Pancreas (tissue), 10 donors: ENCODE results near the gene MTPN. TPM values are rescaled to one million over a fixed set of nuclear protein-coding genes. Genes with fewer than 3 reads are reported as not detected.

Experiments used
- ATAC-seq, 4 donors: fragments of 200-7000 bp; cut with Tn5 transposase; one replicate each; pipeline versions ENCODE4 v1.8.0 to v1.9.1; 2020; ENCODE audit warnings: mild to moderate bottlenecking in 4 of 4, moderate library complexity in 4 of 4
- DNase-seq, 6 donors: peaks; one replicate each; pipeline ENCODE4 v3.0.0-alpha.2; 2020
- FAIRE-seq: peaks from 2 replicates; lab custom pipeline; 2012; peaks lifted over from hg19 to GRCh38; lab: Jason Lieb, UNC
- H3K27ac ChIP-seq, 4 donors: fragments of 200-600 bp; sonication (generic); 1 replicate in 3 of 4; 2 replicates in 1 of 4; pipeline versions ENCODE4 v1.5.0 to v1.8.0; 2020
- H3K27me3 ChIP-seq, 4 donors: fragments of 200-600 bp; one replicate each; pipeline ENCODE4 v1.8.0; 2021
- H3K36me3 ChIP-seq, 3 donors: fragments of 200-600 bp; sonication (generic) in 1 of 3; one replicate each; pipeline versions ENCODE4 v1.5.0 to v1.8.0; 2020 to 2021
- H3K4me1 ChIP-seq, 3 donors: fragments of 200-600 bp; one replicate each; pipeline ENCODE4 v1.8.0; 2021
- H3K4me3 ChIP-seq, 4 donors: fragments of 200-600 bp; sonication (generic) in 2 of 4; one replicate each; pipeline versions ENCODE4 v1.5.0 to v1.8.0; 2020 to 2021
- H3K9me3 ChIP-seq, 4 donors: fragments of 200-600 bp; one replicate each; pipeline ENCODE4 v1.8.0; 2021
- WGBS, 2 donors: extraction: QIAGEN DNeasy Blood & Tissue Kit; methylation state at CpG; one replicate each; pipeline ENCODE4 v1.1.7; 2013; 5-methylcytosine and 5-hydroxymethylcytosine counted together
- intact Hi-C, 3 donors: fragments of 100-400 bp; cut with DNase I; formaldehyde crosslinking; loops; one replicate each; pipeline versions ENCODE4 v1.11.1 to v1.14.2; 2022
- polyA plus RNA-seq, 2 donors: library from polyadenylated mRNA; stranded (reverse); fragments of 200-250 nt; gene quantifications; one replicate each; pipeline ENCODE4 v1.2.3, GENCODE V29; 2013
- total RNA-seq, 6 donors: library from RNA; stranded (reverse); fragmentation: NEBNext Ultra II Directional in 4 of 6; extraction: Animal tissue kit (Norgen Biotek cat#: 25700) in 4 of 6; gene quantifications; one replicate each; pipeline versions ENCODE4 v1.2.1 to v1.2.4, GENCODE V29; 2021 to 2023
- TF ChIP-seq, protein P1 (sequence below), 4 donors: fragments of 200-600 bp; sonication (generic) in 3 of 4; IDR thresholded peaks; one replicate each; pipeline versions ENCODE4 v1.5.0 to v1.8.0; 2021; ENCODE audit warnings: antibody characterized with exemption in 4 of 4
- donor health status: healthy with polysubstance abuse.
- donor health status: DM: no; HTN: no; CAD: no; lungs with moderate emphysema.
- donor health status: DM: no; HTN: no; CAD: no.
- donor health status: control.
- donor health status: control.
- donor health status: Bipolar disorder and iron deficiency.
- donor health status: DM: yes; HTN: yes; CAD: no.
- donor health status: DM: no; HTN: no; CAD: no.
- donor health status: DM: no; HTN: no; CAD: no.
- donor health status: DM: yes; HTN: yes; CAD: no.

Gene MTPN
- total and polyA plus RNA-seq, 8 donors = 10.8 to 45.1 (median 21.6) TPM

DNA sequence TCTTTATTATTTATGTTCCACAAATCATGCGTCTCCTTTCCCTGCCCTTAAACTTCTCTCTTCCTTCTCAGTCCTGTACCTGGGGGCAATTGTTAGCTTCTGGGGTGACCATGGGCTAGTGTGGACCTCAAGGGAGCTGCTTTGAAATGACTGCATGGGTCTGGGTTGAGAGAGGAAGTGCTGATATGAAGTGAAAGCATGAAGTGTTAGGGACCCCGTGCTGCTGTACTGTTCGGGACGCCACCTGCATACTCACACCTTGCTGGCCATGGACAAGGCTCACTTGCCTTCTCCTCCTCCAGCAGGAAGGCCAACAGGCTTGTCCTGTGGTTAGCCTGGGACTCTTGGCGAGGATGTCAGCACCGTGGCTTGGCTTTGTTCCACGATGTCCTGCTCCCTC, 56.7 kb downstream of the MTPN start:
- H3K9me3 ChIP-seq = no peaks in the 10 kb centered on the region
- ATAC-seq (no peak), DNase-seq (no peak), FAIRE-seq (no peak)
- H3K27me3 ChIP-seq = no peaks in the 10 kb centered on the region
- intact Hi-C loops = no loop called here
- WGBS, 2 donors = 87 to 94% methylated on average over 7 of the region's 7 CpGs
- TF ChIP-seq, protein P1, sequence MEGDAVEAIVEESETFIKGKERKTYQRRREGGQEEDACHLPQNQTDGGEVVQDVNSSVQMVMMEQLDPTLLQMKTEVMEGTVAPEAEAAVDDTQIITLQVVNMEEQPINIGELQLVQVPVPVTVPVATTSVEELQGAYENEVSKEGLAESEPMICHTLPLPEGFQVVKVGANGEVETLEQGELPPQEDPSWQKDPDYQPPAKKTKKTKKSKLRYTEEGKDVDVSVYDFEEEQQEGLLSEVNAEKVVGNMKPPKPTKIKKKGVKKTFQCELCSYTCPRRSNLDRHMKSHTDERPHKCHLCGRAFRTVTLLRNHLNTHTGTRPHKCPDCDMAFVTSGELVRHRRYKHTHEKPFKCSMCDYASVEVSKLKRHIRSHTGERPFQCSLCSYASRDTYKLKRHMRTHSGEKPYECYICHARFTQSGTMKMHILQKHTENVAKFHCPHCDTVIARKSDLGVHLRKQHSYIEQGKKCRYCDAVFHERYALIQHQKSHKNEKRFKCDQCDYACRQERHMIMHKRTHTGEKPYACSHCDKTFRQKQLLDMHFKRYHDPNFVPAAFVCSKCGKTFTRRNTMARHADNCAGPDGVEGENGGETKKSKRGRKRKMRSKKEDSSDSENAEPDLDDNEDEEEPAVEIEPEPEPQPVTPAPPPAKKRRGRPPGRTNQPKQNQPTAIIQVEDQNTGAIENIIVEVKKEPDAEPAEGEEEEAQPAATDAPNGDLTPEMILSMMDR (IDR thresholded peaks at IDR 0.05) = no peak
- no peaks in the 10 kb centered on the region for H3K4me1 ChIP-seq
- no peak overlapping the region for H3K4me3 ChIP-seq
- H3K27ac ChIP-seq = no peak overlapping the region
- H3K36me3 ChIP-seq = no peaks in the 10 kb centered on the region

DNA sequence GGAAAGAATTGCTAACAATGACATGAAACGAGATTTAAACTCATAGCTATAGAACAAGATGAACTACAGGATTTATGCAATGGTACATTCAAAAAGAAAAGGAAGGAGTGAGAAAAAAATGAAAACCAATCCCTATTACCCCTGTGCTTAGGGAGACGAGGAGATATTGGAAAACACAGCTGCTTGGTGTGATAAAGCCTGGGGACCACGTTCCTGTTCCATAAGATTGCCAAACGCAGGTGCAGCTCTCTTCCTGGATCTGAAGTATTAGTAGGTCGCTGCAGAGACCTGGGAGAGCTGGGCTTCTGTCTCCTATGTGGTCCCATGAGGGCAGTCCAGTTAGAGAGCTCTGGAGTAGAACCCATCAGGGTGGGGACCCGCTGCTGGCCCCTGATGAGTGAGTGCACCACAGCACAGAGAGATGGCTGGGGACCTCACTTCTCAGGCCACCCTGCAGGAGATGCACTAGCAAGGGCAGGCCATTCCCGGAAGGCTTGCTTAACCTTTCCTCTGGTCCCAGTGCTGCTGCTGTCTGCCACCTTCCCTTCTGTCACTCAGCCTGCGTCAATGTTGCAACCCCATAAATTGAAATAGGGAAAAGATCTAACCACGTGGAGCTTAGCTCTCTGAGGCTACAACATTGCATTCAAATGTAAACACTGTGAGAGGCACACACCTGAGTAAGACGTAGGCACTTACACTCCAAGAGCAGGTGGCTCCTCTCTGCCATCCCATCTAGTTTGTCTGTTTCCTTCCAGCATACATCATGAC, 57.9 kb downstream of the MTPN start:
- FAIRE-seq (no peak), DNase-seq (no peak), ATAC-seq (no peak)
- no peak overlapping the region for H3K4me3 ChIP-seq
- H3K36me3 ChIP-seq = no peaks in the 10 kb centered on the region
- no peaks in the 10 kb centered on the region for H3K4me1 ChIP-seq
- intact Hi-C loops = no loop called here
- no peaks in the 10 kb centered on the region for H3K27me3 ChIP-seq
- TF ChIP-seq, protein P1 (IDR thresholded peaks at IDR 0.05) = no peak
- no peaks in the 10 kb centered on the region for H3K9me3 ChIP-seq
- WGBS, 2 donors = 53 to 57% methylated on average over 10 of the region's 10 CpGs
- no peak overlapping the region for H3K27ac ChIP-seq

DNA sequence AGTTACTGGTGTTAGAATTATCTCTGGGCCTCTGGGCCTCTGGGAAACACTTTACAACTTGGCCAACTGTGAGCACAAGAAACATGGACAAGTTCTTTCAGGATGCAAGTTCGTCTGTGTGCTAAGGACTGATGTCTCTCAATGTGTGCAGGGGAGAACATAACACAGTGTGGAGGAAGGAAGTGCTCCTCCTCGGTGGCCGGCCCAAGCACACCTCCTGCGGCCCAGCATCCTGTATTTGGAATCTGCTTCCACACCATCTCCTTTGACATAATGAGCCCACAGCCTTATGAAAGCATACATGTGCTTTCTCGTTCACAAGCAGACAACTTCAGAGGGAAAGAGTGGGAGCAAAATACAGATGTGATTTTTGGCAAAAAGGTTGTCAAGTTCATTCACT, 59.0 kb downstream of the MTPN start:
- ATAC-seq = no peak
- no peak overlapping the region for H3K27ac ChIP-seq
- WGBS, 2 donors = 75 to 80% methylated on average over 5 of the region's 5 CpGs
- FAIRE-seq = no peak
- no peaks in the 10 kb centered on the region for H3K9me3 ChIP-seq
- H3K4me1 ChIP-seq = no peaks in the 10 kb centered on the region
- H3K27me3 ChIP-seq = no peaks in the 10 kb centered on the region
- intact Hi-C loops = no loop called here
- H3K4me3 ChIP-seq = no peak overlapping the region
- DNase-seq = no peak
- TF ChIP-seq, protein P1 (IDR thresholded peaks at IDR 0.05) = no peak
- no peaks in the 10 kb centered on the region for H3K36me3 ChIP-seq

DNA sequence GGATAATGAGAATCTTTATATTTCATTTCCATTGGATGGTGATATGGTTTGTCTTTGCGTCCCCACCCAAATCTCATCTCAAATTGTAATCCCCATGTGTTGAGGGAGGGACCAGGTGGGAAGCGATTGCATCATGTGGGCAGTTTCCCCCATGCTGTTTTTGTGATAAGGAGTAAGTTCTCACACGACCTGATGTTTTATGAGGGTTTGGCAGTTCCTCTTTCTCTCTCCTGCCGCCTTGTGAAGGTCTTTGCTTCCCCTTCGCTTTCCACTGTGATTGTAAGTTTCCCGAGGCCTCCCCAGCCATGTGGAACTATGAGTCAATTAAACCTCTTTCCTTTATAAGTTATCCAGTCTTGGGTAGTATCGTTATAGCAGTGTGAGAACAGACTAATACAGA, 59.4 kb downstream of the MTPN start:
- DNase-seq (no peak), ATAC-seq (no peak), FAIRE-seq (no peak)
- H3K27ac ChIP-seq = no peak overlapping the region
- H3K36me3 ChIP-seq = no peaks in the 10 kb centered on the region
- WGBS, 2 donors = 78 to 79% methylated on average over 7 of the region's 7 CpGs
- intact Hi-C loops = no loop called here
- TF ChIP-seq, protein P1 (IDR thresholded peaks at IDR 0.05) = no peak
- H3K27me3 ChIP-seq = no peaks in the 10 kb centered on the region
- no peaks in the 10 kb centered on the region for H3K9me3 ChIP-seq
- no peak overlapping the region for H3K4me3 ChIP-seq
- H3K4me1 ChIP-seq = no peaks in the 10 kb centered on the region

DNA sequence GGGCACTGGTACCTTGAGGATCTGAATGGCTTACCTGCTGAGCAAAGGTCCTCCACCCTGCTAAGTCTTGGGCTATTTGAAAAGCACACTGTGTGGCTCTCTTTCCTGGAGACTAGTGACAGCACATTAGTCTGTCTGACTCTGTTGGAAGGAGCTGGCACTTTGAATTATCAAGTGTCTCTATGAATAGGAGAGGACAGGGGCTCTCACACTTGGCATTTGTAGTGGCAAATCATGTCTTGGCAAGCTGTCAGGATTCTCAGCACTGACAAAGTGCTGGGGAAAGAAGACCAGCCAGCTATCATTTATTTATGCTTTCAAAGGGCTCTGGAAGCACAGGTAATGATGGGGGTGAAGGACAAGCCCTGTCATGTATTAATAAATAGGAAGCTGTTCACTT, 62.8 kb downstream of the MTPN start:
- Histone ChIP-seq H3K27me3 (no peaks in the 10 kb centered on the region), H3K4me1 (no peaks in the 10 kb centered on the region), H3K4me3 (no peak overlapping the region), H3K9me3 (no peaks in the 10 kb centered on the region), H3K36me3 (no peaks in the 10 kb centered on the region), H3K27ac (no peak overlapping the region)
- DNase-seq = no peak
- TF ChIP-seq, protein P1 (IDR thresholded peaks at IDR 0.05) = no peak
- no peak for ATAC-seq
- FAIRE-seq = no peak
- intact Hi-C loops = no loop called here
